HG03354 (cell line): ENCODE measurements around the gene ADSS2.

Experiments used
- ATAC-seq: cut with Tn5 transposase; IDR thresholded peaks from one replicate; pipeline ENCODE4 v1.9.1; 2021; ENCODE audit warnings: mild to moderate bottlenecking; ENCODE audit not compliant: unreplicated experiment, poor library complexity, severe bottlenecking

The ADSS2 gene

GRCh38 chr1:244447552-244447951, 4.2 kb downstream of the ADSS2 start:
- no peak for ATAC-seq

DNA sequence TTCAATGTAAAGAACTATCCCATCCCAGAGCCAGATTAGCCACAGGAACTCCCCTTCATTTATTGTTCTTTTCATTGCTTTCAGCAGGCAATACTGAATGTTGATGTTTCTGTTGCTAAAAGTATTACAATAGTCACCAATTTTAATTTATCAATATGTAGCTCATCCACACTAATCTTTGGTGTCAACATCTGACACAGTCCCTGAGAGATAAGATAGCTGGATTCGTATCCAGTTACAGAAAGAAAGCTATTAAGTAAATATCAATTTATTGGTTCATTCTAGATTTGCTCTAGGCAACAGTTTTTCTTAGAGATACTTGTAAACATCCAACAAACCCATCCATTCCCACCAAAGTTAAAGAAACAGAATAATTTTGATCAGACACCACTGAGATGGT, 4.7 kb downstream of the ADSS2 start:
- no peak for ATAC-seq

DNA sequence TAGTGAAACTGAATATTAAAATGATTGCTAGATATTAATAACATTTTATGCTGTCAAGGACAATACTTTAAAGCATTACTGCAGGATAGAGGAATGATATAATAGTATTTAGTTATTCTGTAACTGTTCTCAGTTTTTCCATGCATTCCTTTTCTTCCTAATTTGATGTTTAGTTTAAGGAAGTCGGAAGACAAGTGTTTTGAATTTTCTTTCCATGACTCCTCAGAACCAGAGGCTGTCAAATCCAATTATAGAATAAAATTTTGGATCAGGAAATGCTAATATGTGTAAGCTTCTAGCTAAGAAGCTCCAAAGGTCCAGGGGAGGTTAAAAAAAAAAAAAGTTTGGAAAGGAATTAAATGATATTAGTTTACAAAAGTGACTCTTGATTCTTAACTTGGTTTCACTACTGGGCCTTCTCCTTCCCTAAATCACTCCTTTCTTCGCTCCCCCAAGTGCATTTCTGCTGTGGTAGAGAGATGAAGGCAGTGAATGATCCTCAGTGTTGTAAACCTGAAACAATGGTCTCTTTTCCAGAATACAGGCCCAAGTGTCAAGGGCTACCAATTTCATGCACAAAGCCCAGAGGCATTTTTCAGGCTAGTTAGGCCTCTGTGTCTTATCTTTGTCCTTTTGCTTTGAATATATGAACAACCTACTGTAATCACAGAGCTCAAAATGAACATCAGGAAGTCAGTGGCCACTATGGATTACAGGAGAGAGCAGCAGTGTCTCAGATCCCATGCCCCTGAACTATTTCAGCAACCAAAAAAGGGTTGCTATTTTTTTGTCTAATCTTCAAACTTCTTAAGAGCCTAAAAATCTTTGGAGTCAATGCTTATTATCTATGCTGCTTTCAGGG, 6.2 kb downstream of the ADSS2 start:
- ATAC-seq, result no peak

- no peak for ATAC-seq
Measured at GRCh38 chr1:244444854-244445253, 6.9 kb downstream of the ADSS2 start.

- no peak for ATAC-seq
Measured at GRCh38 chr1:244442850-244443249, 8.9 kb downstream of the ADSS2 start.

GRCh38 chr1:244439391-244440032, 12.2 kb downstream of the ADSS2 start:
- ATAC-seq, result no peak

DNA sequence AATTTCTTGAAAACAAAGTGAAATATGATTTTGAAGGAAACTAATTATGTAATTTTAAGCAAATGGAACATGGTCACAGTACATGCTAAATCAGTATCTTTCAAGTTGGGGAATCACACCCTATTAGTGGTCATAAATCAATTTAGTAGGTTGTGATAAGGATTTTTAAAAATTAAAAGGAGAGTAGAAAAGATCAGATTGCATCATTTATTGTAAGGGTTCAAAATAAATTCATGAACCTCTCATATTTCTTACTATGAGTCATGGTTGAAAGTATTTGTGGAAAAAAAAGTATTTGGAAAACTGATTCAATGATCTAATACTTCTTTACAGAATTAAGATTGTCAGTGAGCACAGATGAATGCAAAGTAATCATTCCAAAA, 14.6 kb downstream of the ADSS2 start:
- no peak for ATAC-seq

DNA sequence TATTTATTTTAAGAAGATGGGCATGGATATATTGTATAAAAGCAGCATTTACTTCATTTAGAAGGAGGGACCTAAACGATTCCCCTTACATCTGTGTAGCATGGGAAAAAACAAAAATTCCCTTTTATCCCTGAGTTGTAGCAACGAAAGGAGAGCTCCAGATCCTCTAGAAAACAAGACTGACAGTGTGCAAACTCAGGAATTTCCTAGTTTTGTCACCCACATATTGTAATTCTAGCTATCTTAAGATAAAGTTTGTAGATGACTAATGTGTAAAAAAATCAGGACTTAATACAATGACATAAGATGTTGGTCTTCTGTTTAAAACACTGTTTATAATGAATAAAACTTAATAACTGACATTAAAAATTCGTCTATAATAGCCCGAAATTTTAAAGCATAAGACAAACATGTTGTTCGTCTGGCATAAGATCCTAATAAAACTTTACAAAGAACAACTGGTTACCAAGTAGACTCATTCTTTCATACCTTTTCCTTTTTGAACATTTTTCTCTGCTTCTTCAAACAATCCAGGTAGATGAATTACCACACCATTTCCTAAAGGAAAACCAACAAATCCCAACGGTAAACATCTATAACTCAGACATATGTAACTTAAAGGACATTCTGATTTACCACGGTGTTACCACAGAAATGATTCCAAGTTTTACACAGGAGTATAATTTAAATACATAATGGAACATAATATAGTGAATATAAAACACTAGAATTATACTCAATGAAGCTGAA, 15.2 kb downstream of the ADSS2 start:
- no peak for ATAC-seq

GRCh38 chr1:244435562-244436205, 16.0 kb downstream of the ADSS2 start:
- ATAC-seq, result no peak

DNA sequence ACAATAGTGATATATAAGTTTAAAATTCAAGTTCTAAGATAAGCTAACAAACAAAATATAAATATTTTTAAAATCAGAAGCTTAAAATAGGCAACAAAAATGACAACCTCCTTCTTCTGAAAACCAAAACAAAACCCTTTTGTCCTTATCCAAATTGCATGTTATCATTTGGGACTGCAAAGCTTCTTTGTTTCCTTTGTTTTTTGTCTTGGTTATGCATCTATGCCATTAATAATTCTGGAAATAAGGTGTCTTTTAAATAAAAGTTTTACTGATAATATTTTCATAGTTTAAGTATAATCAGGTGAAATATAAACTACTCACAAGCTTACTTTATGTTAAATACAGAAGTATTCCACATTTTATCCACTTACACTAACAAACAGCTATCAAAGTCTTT, 20.5 kb downstream of the ADSS2 start:
- no peak for ATAC-seq

DNA sequence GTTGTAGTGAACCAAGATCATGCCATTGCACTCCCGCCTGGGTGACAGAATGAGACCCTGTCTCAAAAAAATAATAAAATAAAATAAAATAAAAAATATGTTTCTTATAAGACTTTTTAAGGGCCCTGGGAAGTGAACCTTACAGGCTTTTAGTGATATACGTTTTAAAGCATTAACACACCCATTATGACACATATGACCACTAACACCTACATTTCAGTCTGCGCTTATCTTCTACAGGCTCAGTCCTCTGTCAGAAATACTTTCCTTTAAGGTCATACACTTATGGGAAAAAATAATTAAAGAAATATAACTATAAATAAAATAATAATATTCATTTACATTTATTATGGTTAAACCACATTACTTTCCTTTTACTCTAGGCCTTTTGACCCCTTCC, 21.9 kb downstream of the ADSS2 start:
- no peak for ATAC-seq

GRCh38 chr1:244427647-244428046, 24.1 kb downstream of the ADSS2 start:
- no peak for ATAC-seq

DNA sequence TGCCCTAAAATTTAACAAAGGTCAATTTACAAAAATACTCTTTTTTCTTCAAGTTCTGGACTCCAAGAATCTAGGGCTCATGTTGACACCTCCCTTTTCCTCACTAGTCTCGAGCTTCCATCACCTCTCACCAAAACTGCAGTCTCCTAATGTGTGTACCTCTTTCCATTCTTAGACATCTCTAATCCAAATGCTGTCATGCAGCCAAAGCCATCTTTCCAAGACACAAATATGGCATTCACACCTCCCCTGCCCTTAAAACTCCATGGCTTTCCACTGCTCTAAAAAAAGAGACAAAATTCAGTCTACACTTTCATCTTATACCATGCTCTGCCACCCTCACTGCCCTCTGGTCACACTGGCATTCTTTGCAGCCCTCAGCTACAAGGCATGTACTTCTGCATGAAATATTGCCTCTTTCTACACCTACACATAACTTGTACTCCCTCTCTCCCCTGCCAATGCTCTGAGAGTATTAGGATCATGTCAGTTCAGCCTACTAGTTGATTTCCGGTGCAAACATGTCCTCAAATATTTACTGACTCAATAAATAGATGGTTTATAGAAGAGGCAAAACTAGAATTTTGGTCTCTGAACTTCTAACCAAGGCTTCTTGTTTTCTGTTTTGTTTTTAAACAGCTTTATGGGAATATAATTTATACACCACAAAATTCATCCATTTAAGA, 26.9 kb downstream of the ADSS2 start:
- no peak for ATAC-seq

DNA sequence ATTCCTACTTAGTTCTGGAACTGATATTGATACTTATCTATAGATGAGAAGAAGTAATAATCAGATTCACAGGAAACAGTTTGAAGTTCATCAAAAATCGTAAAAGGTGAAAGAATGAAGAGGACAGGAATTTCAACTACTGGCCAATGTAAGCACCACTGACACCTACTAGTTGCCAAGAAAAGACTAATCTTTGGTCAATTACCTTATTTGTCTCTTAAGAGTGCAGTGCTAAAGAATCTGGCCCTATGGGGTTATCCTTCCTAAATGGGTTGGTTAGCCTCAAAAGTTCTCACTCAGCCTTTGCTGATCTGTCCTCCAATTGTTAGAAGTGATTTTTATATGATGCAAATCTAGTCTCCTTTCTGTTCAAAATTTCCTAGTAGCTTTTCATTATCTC, 29.5 kb downstream of the ADSS2 start:
- no peak for ATAC-seq

DNA sequence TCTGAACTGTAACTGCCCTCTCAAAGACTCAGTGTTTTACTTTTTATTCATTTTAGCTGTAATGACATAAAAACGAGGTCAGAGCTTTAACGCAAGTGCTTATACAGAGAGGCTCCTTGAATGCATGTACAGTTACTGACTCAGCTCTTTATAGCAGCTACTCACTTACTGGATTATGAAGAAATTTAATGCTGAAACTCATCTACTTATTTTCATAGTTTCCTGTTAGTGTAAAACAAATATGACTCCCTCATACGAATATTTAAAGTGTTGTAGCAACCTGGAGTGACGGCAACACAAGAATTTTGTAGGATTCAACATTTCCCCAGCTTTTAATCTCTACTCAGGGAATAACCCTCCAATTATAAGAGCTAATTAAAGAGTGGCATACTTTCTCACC, 32.7 kb downstream of the ADSS2 start:
- no peak for ATAC-seq

DNA sequence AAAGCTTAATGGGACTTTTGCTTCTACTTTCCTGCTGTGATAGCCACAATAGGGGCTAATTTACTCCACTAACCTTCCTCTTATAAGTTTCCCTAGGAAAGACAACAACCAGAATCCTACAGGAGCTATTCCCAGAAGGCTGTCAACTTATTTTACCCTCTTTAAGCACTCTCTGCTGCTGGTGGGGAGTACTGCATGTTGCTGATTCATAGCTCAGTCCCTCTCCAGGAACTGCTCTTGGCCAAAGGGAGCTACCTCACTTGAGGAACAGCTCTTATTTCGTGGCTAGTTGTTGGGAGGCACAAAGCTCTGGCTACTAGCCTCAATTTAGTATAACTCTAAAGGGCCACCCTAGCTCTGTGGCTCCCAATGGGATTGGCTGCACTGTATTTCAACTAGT, 37.2 kb downstream of the ADSS2 start:
- no peak for ATAC-seq

DNA sequence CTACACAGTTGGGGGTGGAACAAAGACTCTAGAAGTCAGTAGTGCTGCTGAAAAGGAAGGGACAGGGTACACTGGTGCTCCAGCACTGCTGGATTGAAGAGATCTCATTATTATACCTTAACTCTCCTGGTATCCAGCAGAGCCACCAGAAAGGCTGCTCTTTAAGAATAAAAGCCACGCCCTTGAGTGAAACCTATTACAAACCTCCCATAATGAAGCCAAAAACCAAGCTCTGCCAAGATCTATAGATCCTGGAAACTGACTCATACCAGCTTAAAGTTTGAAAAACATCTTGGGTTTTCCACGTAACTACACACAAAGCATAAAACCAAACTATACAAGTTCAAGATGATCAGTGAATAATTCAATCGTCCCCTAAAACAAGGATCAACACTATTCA, 38.0 kb downstream of the ADSS2 start:
- no peak for ATAC-seq

DNA sequence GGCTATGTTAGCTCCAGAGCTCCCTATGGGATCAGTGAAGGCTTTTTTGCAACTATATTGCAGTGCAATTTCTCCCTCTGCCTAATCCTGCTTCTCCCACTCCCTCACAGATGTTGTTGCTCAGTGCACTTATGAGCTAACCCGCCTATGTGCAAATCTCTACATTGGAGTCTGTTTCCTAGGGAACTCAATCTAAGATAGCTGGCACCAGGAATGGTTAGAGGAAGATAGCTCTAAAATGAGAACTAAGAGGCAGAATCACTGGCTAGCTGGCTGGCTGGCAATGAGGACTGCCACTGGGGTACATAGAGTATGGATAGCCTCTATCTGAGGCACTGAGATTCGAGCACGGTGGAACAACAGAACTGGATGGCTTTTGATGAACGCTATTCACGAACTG, 39.5 kb downstream of the ADSS2 start:
- ATAC-seq, result no peak

GRCh38 chr1:244409701-244410100, 42.0 kb downstream of the ADSS2 start:
- ATAC-seq, result peak; percentile 88

- ATAC-seq, result peak; percentile 72
Measured at GRCh38 chr1:244406337-244406736, 45.4 kb downstream of the ADSS2 start.
